Upper lobe of left lung (tissue), 6 donors: ENCODE results near the gene GSK3A. TPM values are rescaled to one million over a fixed set of nuclear protein-coding genes. Genes with fewer than 3 reads are reported as not detected.

ENCODE experiments used
- ATAC-seq, 2 donors: fragments of 200-7000 bp; cut with Tn5 transposase; one replicate each; pipeline ENCODE4 v1.9.1; 2022; ENCODE audit warnings: mild to moderate bottlenecking in 2 of 2, moderate library complexity in 2 of 2; ENCODE audit not compliant: low FRiP score in 2 of 2
- DNase-seq, 2 donors: peaks; one replicate each; pipeline ENCODE4 v3.0.0-alpha.2; 2019 to 2020
- H3K27ac ChIP-seq, 4 donors: fragments of 200-600 bp; sonication (generic); one replicate each; pipeline ENCODE4 v1.5.1; 2016 to 2019
- H3K27me3 ChIP-seq, 4 donors: fragments of 200-600 bp; sonication (generic); one replicate each; pipeline ENCODE4 v1.5.1; 2017 to 2019
- H3K36me3 ChIP-seq, 4 donors: fragments of 200-600 bp; sonication (generic); one replicate each; pipeline ENCODE4 v1.5.1; 2016 to 2019
- H3K4me1 ChIP-seq, 4 donors: fragments of 200-600 bp; sonication (generic); one replicate each; pipeline ENCODE4 v1.5.1; 2018 to 2019
- H3K4me3 ChIP-seq, 4 donors: fragments of 200-600 bp; sonication (generic); one replicate each; pipeline ENCODE4 v1.5.1; 2017 to 2019; ENCODE audit warnings: mild to moderate bottlenecking in 2 of 4, moderate library complexity in 1 of 4
- H3K9me3 ChIP-seq, 4 donors: fragments of 200-600 bp; sonication (generic); one replicate each; pipeline ENCODE4 v1.5.1; 2018 to 2019
- CTCF ChIP-seq, 6 experiments: fragments of 450-650 bp in 4 of 6; fragments of 200-600 bp in 2 of 6; sonication (generic) in 2 of 6; IDR thresholded peaks; one replicate each; pipeline ENCODE4 v1.5.1; 2016 to 2019; ENCODE audit warnings: antibody characterized with exemption in 6 of 6
- EP300 ChIP-seq, 4 donors: sonication (generic); formaldehyde crosslinking; IDR thresholded peaks; one replicate each; pipeline ENCODE4 v1.5.1; 2017; ENCODE audit warnings: antibody characterized with exemption in 4 of 4, control low read depth in 2 of 4
- POLR2A ChIP-seq, 4 donors: fragments of 450-650 bp; IDR thresholded peaks; one replicate each; pipeline ENCODE4 v1.5.1; 2016 to 2017; ENCODE audit warnings: antibody characterized with exemption in 4 of 4, mild to moderate bottlenecking in 2 of 4
- POLR2AphosphoS5 ChIP-seq, 2 donors: sonication (generic); formaldehyde crosslinking; IDR thresholded peaks; one replicate each; pipeline ENCODE4 v1.5.1; 2017; ENCODE audit warnings: antibody characterized with exemption in 2 of 2
- WGBS, 2 donors: methylation state at CpG; one replicate each; pipeline ENCODE4 v1.1.5; 2017 to 2018; 5-methylcytosine and 5-hydroxymethylcytosine counted together
- total RNA-seq, 6 donors: library from RNA; depleted of rRNA in 4 of 6; stranded (reverse); fragments of >200 nt in 4 of 6; gene quantifications; one replicate each; pipeline versions ENCODE4 v1.1.0 to v1.2.1, GENCODE V29; 2016 to 2021
- donor health status: DM: no; HTN: no; CAD: no; lungs with moderate emphysema.
- donor health status: DM: no; HTN: yes; CAD: no; lungs with severe emphysema.

The GSK3A gene
- total RNA-seq, 6 donors from 2014 or later: 33.2 to 46.9 (median 39.1) TPM

GRCh38 chr19:42279155-42279901, 36.9 kb upstream of the GSK3A start:
- DNase-seq (no peak), ATAC-seq (no peak)
- WGBS, 2 donors: 18 to 24% methylated on average over 6 of the region's 6 CpGs
- Histone ChIP-seq H3K27me3 (no peaks in the 10 kb centered on the region), H3K27ac (peak overlapping the region; percentile 96 to 99 (median 96)), H3K36me3 (peaks cover 2 to 22% (median 7%) of the 10 kb centered on the region in 4 donors), H3K4me3 (peak overlapping the region in 3 of 4 donors; percentile 83 to 88 (median 88)), H3K9me3 (no peaks in the 10 kb centered on the region), H3K4me1 (peaks cover 67 to 92% (median 77%) of the 10 kb centered on the region in 4 donors)
- no peak for TF ChIP-seq POLR2AphosphoS5 (IDR thresholded peaks at IDR 0.05)
- TF ChIP-seq POLR2A (IDR thresholded peaks at IDR 0.05): no peak
- TF ChIP-seq EP300 (IDR thresholded peaks at IDR 0.05): no peak
- no peak for TF ChIP-seq CTCF (IDR thresholded peaks at IDR 0.05)

- H3K36me3 ChIP-seq: peaks cover 10 to 29% (median 14%) of the 10 kb centered on the region in 4 donors
- no peaks in the 10 kb centered on the region for H3K9me3 ChIP-seq
- 53 to 66% methylated on average over 5 of the region's 5 CpGs for WGBS, 2 donors
- no peak for TF ChIP-seq POLR2AphosphoS5 (IDR thresholded peaks at IDR 0.05)
- TF ChIP-seq POLR2A (IDR thresholded peaks at IDR 0.05): no peak
- TF ChIP-seq CTCF (IDR thresholded peaks at IDR 0.05): no peak
- TF ChIP-seq EP300 (IDR thresholded peaks at IDR 0.05): no peak
- H3K27ac ChIP-seq: peak overlapping the region; percentile 96 to 99 (median 96)
- peaks cover 67 to 99% (median 78%) of the 10 kb centered on the region in 4 donors for H3K4me1 ChIP-seq
- ATAC-seq (no peak), DNase-seq (peak in 1 of 2 donors; percentile 20)
- peak overlapping the region in 1 of 4 donors; percentile 88 for H3K4me3 ChIP-seq
- no peaks in the 10 kb centered on the region for H3K27me3 ChIP-seq
Measured at GRCh38 chr19:42278452-42279154, 36.2 kb upstream of the GSK3A start.

GRCh38 chr19:42277821-42278451, 35.5 kb upstream of the GSK3A start:
- TF ChIP-seq POLR2AphosphoS5 (IDR thresholded peaks at IDR 0.05) (no peak), POLR2A (IDR thresholded peaks at IDR 0.05) (no peak), CTCF (IDR thresholded peaks at IDR 0.05) (no peak)
- ATAC-seq (no peak), DNase-seq (peak; percentile 28 to 75)
- Histone ChIP-seq H3K27ac (peak overlapping the region; percentile 96 to 99 (median 96)), H3K4me1 (peaks cover 62 to 93% (median 72%) of the 10 kb centered on the region in 4 donors), H3K4me3 (no peak overlapping the region), H3K9me3 (no peaks in the 10 kb centered on the region), H3K27me3 (no peaks in the 10 kb centered on the region), H3K36me3 (peaks cover 14 to 36% (median 21%) of the 10 kb centered on the region in 4 donors)
- 40 to 46% methylated on average over 3 to 10 of the region's 10 CpGs for WGBS, 2 donors

- ATAC-seq (no peak), DNase-seq (no peak)
- TF ChIP-seq EP300 (IDR thresholded peaks at IDR 0.05) (no peak), CTCF (IDR thresholded peaks at IDR 0.05) (no peak), POLR2A (IDR thresholded peaks at IDR 0.05) (no peak), POLR2AphosphoS5 (IDR thresholded peaks at IDR 0.05) (no peak)
- H3K4me1 ChIP-seq: peaks cover 51 to 85% (median 61%) of the 10 kb centered on the region in 4 donors
- WGBS, 2 donors: 91% methylated on average over 4 of the region's 4 CpGs; no CpG with 5 or more reads in 1 of the 2 donors
- H3K36me3 ChIP-seq: peaks cover 17 to 47% (median 32%) of the 10 kb centered on the region in 4 donors
- no peaks in the 10 kb centered on the region for H3K9me3 ChIP-seq
- no peaks in the 10 kb centered on the region for H3K27me3 ChIP-seq
- H3K4me3 ChIP-seq: no peak overlapping the region
- H3K27ac ChIP-seq: peak overlapping the region in 2 of 4 donors; percentile 96 to 99
Measured at GRCh38 chr19:42276821-42277220, 34.4 kb upstream of the GSK3A start.
